Activated T-helper 17 cell treated with anti-CD3 and anti-CD28 coated beads, Interleukin-2, amount 50 U/mL, for 72 hours (primary cell): ENCODE measurements around the gene BAMBI. TPM values are rescaled to one million over a fixed set of nuclear protein-coding genes. Genes with fewer than 3 reads are reported as not detected.
"Not testable (repeated sequence)": the region's sequence is repeated elsewhere in the genome, so short reads cannot be mapped to it uniquely, and the experiment has no call there.

Experiments
- ATAC-seq: fragments of 150-1000 bp; cut with Tn5 transposase; replicated peaks from 2 replicates; pipeline ENCODE4 v1.10.0; 2021; ENCODE audit warnings: mild to moderate bottlenecking, moderate library complexity
- H3K27ac Mint-ChIP-seq: one replicate; pipeline ENCODE4 v1.8.0; 2022; ENCODE audit warnings: mixed read lengths
- H3K27me3 Mint-ChIP-seq: one replicate; pipeline ENCODE4 v1.8.0; 2022; ENCODE audit warnings: mixed read lengths
- H3K36me3 Mint-ChIP-seq: one replicate; pipeline ENCODE4 v1.8.0; 2022; ENCODE audit warnings: low read depth, mild to moderate bottlenecking, mixed read lengths
- H3K4me1 Mint-ChIP-seq: one replicate; pipeline ENCODE4 v1.8.0; 2022; ENCODE audit warnings: mixed read lengths
- H3K4me3 Mint-ChIP-seq: one replicate; pipeline ENCODE4 v1.8.0; 2022; ENCODE audit warnings: mild to moderate bottlenecking, mixed read lengths
- H3K9me3 Mint-ChIP-seq: one replicate; pipeline ENCODE4 v1.8.0; 2022; ENCODE audit warnings: mixed read lengths
- total RNA-seq, 2 donors: library from RNA; stranded (reverse); gene quantifications; one replicate each; pipeline ENCODE4 v1.2.3, GENCODE V29; 2022

BAMBI gene
- total RNA-seq, result not detected

- Mint-ChIP-seq H3K4me1 (peaks cover 13% of the 10 kb centered on the region), H3K27me3 (peaks cover 61% of the 10 kb centered on the region), H3K36me3 (no peaks in the 10 kb centered on the region), H3K9me3 (no peaks in the 10 kb centered on the region), H3K27ac (peak within 1 kb of the TSS; percentile 58), H3K4me3 (peak within 1 kb of the TSS; percentile 88)
- ATAC-seq, result peak; percentile 99
Measured at GRCh38 chr10:28676968-28677887, at the start of gene BAMBI. BAMBI (plus strand) TSS chr10:28677521; CDS start chr10:28677898, 377 bp downstream.

DNA sequence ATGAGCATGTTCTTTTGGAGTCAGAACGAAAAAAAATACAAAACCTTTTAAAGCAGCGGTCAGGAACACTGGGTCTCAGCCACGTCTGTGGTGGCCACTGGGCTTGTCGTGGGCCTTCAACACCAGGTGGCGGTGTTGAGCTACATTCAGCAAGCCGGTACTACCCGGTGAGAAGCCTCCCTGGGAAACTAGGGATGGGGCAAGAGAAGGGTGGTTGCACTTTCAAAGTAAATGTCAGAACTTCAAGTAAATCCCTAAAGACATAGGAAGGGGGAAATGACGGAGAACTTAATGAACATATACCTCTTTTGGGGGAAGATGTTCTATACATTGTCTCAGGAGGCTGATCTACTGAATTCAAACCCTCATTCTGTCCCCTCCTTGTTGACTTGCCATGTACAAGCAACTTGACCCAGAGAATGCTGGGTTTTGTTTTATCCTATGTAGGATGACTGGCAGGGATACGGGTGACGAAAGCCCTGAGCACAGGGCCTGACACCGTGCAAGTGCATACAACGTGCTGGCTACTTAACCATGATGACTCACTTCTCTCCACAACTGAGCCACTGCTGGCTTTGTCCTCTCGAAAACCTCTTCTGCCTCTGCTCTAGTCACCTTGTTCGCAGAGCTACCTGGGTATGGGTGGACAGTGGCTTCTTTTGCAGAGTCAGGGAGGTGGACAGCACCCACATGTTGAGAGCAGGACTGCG, 49.0 kb upstream of the BAMBI start:
- H3K4me1 Mint-ChIP-seq, result no peaks in the 10 kb centered on the region
- ATAC-seq, result peak; percentile 89
- no peak overlapping the region for H3K4me3 Mint-ChIP-seq
- H3K27me3 Mint-ChIP-seq, result peaks cover 8% of the 10 kb centered on the region
- no peaks in the 10 kb centered on the region for H3K9me3 Mint-ChIP-seq
- no peaks in the 10 kb centered on the region for H3K36me3 Mint-ChIP-seq
- H3K27ac Mint-ChIP-seq, result no peak overlapping the region

DNA sequence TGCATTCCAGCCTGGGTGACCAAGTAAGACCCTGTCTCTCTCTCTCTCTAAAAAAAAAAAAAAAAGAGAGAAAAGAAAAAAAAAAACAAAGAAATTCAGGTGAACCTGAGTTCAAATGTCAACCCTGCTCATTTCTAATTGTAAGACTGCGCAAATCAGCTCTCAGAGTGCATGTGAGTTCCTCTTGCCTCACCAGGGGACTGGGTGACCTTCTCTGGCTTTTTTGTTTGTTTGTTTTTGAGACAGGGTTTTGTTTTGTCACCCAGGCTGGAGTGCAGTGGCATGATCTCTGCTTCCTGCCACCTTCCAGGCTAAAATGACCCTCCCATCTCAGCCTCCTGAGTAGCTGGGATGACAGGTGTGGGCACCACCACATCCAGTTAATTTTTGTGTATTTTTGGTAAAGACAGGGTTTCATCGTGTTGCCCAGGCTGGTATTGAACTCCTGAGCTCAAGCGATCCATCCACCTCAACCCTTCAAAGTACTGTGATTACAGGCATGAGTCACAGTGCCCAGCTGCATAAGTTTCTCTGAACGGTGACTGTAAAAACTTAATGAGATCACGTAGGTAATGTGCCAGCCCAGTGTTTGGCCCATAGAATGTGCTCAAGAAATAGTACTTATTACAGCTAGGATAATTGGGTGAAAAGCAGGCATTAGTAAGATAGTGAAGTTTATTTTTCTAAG, 45.3 kb upstream of the BAMBI start:
- no peaks in the 10 kb centered on the region for H3K9me3 Mint-ChIP-seq
- H3K27me3 Mint-ChIP-seq, result peaks cover 17% of the 10 kb centered on the region
- ATAC-seq, result no peak
- no peak overlapping the region for H3K27ac Mint-ChIP-seq
- no peaks in the 10 kb centered on the region for H3K36me3 Mint-ChIP-seq
- no peaks in the 10 kb centered on the region for H3K4me1 Mint-ChIP-seq
- H3K4me3 Mint-ChIP-seq, result no peak overlapping the region

DNA sequence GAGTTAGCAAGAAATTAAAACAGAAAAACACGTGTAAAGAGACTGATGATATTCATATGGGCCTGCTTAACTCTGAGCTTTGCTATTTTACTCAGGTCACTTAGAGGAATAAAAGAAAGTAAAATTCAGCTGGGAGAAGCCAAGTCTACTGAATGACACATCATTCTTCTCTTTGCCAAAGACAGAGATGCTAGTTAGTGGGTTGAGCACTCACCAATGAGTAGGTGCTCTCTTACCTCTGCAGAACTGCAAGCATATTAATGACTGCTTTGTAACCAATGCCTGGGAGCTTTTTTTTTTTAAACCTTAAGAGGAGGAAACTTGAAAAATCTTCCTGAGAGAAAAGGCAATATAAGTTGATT, 44.8 kb upstream of the BAMBI start:
- Mint-ChIP-seq H3K27me3 (peaks cover 17% of the 10 kb centered on the region), H3K4me3 (no peak overlapping the region), H3K9me3 (peaks cover 3% of the 10 kb centered on the region), H3K4me1 (no peaks in the 10 kb centered on the region), H3K36me3 (no peaks in the 10 kb centered on the region), H3K27ac (no peak overlapping the region)
- ATAC-seq, result no peak

DNA sequence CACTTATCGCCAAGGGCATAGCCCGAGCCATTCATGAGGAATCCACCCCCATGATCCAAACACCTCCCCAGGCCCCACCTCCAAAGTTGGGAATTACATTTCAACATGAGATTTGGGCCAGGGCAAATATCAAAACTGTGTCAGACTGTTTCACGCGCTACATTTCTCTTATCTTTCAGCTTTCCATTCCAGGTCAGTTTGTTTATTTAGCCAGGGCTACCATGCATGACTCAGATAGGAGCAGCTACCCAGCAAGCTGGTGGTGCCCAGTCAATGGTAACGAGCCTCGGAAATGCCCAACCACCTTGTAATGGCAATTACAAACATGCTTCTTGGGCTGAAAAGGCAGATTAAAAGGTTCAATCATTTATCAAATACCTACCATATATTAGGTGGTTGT, 43.6 kb upstream of the BAMBI start:
- Mint-ChIP-seq H3K4me3 (no peak overlapping the region), H3K27ac (no peak overlapping the region), H3K27me3 (peaks cover 17% of the 10 kb centered on the region), H3K4me1 (no peaks in the 10 kb centered on the region), H3K9me3 (peaks cover 4% of the 10 kb centered on the region), H3K36me3 (no peaks in the 10 kb centered on the region)
- no peak for ATAC-seq

GRCh38 chr10:28637346-28637745, 40.0 kb upstream of the BAMBI start:
- Mint-ChIP-seq H3K4me3 (no peak overlapping the region), H3K36me3 (no peaks in the 10 kb centered on the region), H3K9me3 (peaks cover 4% of the 10 kb centered on the region), H3K4me1 (no peaks in the 10 kb centered on the region), H3K27ac (no peak overlapping the region), H3K27me3 (peaks cover 12% of the 10 kb centered on the region)
- ATAC-seq, result no peak

DNA sequence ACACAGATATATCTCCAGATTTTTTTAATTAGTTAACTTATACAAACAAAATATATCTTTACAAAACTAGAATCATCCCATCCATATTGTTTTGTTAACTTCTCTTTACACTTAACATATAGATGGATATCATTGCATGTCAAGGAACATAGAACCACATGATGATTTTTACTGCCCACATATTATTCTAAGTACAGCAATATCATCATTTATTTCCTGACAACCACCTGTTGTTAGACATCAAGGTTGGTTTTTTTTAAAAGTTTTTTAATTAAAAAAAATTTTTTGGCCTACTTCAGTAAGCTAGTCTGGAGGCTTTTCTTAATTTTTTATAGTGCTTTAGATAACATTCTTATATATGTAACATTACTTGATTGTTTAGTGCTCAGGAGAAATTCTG, 38.9 kb upstream of the BAMBI start:
- H3K36me3 Mint-ChIP-seq, result no peaks in the 10 kb centered on the region
- no peak overlapping the region for H3K27ac Mint-ChIP-seq
- no peak overlapping the region for H3K4me3 Mint-ChIP-seq
- H3K4me1 Mint-ChIP-seq, result no peaks in the 10 kb centered on the region
- H3K27me3 Mint-ChIP-seq, result peaks cover 14% of the 10 kb centered on the region
- ATAC-seq, result no peak
- H3K9me3 Mint-ChIP-seq, result peaks cover 4% of the 10 kb centered on the region

- Mint-ChIP-seq H3K4me1 (no peaks in the 10 kb centered on the region), H3K36me3 (no peaks in the 10 kb centered on the region), H3K27me3 (peaks cover 7% of the 10 kb centered on the region), H3K27ac (no peak overlapping the region), H3K9me3 (peaks cover 4% of the 10 kb centered on the region), H3K4me3 (no peak overlapping the region)
- ATAC-seq, result no peak
Measured at GRCh38 chr10:28640551-28640950, 36.8 kb upstream of the BAMBI start.

GRCh38 chr10:28644647-28645046, 32.7 kb upstream of the BAMBI start:
- H3K27ac Mint-ChIP-seq, result no peak overlapping the region
- no peak overlapping the region for H3K4me3 Mint-ChIP-seq
- no peak for ATAC-seq
- no peaks in the 10 kb centered on the region for H3K36me3 Mint-ChIP-seq
- no peaks in the 10 kb centered on the region for H3K9me3 Mint-ChIP-seq
- no peaks in the 10 kb centered on the region for H3K4me1 Mint-ChIP-seq
- H3K27me3 Mint-ChIP-seq, result peaks cover 4% of the 10 kb centered on the region

- H3K4me1 Mint-ChIP-seq, result no peaks in the 10 kb centered on the region
- H3K4me3 Mint-ChIP-seq, result no peak overlapping the region
- peaks cover 8% of the 10 kb centered on the region for H3K27me3 Mint-ChIP-seq
Measured at GRCh38 chr10:28652106-28652505, 25.2 kb upstream of the BAMBI start.

DNA sequence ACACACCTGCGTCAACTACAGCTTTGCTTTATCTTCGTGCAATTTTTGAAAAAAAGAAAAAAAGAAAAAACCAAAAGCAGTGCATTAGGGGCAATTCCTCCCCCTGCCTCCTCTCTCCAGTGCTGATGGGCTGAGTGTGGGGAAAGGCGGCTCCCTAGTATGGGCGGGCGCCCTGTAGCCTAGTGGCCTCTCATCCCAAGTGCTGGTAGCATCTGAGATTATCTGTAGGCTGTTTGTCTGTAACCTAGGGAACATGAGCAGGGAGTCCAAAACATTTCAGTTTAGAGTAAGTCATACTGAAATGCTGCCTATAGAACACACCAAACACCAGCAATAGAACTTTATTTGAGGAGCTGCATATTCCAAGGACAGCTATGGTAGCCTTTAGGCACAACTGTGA, 24.6 kb upstream of the BAMBI start:
- Mint-ChIP-seq H3K36me3 (no peaks in the 10 kb centered on the region), H3K27me3 (peaks cover 8% of the 10 kb centered on the region), H3K4me1 (no peaks in the 10 kb centered on the region), H3K4me3 (no peak overlapping the region), H3K9me3 (no peaks in the 10 kb centered on the region), H3K27ac (no peak overlapping the region)
- ATAC-seq, result no peak

More at GRCh38 chr10:28652106-28652505, 25.2 kb upstream of the BAMBI start:
- Mint-ChIP-seq H3K27ac (no peak overlapping the region), H3K9me3 (no peaks in the 10 kb centered on the region), H3K36me3 (no peaks in the 10 kb centered on the region)
- ATAC-seq, result no peak

GRCh38 chr10:28658824-28659223, 18.5 kb upstream of the BAMBI start:
- not testable (repeated sequence) for H3K27me3 Mint-ChIP-seq, H3K4me3 Mint-ChIP-seq, H3K4me1 Mint-ChIP-seq, H3K36me3 Mint-ChIP-seq, H3K9me3 Mint-ChIP-seq, H3K27ac Mint-ChIP-seq, ATAC-seq

DNA sequence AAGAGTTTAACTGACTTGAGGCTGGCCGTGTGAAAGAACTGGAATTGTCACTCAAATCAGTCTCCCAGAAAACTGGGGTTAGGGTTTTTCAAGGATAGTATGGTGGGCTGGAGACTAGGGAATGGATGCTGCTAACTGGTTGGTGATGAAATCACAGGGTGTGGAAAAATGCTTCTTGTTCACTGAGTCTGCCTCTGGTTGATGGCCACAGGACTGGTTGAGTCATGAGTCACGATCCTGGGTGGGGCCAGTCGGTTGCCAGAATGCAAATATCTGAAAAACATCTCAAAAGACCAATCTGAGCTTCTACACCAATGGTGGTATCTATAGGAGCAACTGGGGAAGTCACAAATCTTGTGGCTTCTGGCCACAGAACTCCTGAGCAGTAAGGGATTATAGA, 16.3 kb upstream of the BAMBI start:
- Mint-ChIP-seq H3K36me3 (no peaks in the 10 kb centered on the region), H3K4me1 (no peaks in the 10 kb centered on the region), H3K4me3 (no peak overlapping the region)

GRCh38 chr10:28663576-28664368, 13.5 kb upstream of the BAMBI start:
- Mint-ChIP-seq H3K4me3 (no peak overlapping the region), H3K27ac (no peak overlapping the region), H3K36me3 (no peaks in the 10 kb centered on the region), H3K4me1 (peaks cover 5% of the 10 kb centered on the region), H3K9me3 (no peaks in the 10 kb centered on the region), H3K27me3 (peaks cover 34% of the 10 kb centered on the region)
- ATAC-seq, result peak; percentile 79

More for the DNA sequence above, 16.3 kb upstream of the BAMBI start:
- H3K27ac Mint-ChIP-seq, result no peak overlapping the region
- ATAC-seq, result no peak
- peaks cover 17% of the 10 kb centered on the region for H3K27me3 Mint-ChIP-seq
- no peaks in the 10 kb centered on the region for H3K9me3 Mint-ChIP-seq
